H9 (cell line): Measurements from ENCODE around the gene MARVELD1. TPM values are rescaled to one million over a fixed set of nuclear protein-coding genes. Genes with fewer than 3 reads are reported as not detected.

ENCODE experiments used
- DNase-seq: peaks from one replicate; pipeline ENCODE4 v3.0.0-alpha.2; 2017
- H2AFZ ChIP-seq: one replicate; pipeline ENCODE4 v1.6.1; 2013; ENCODE audit warnings: mild to moderate bottlenecking, low read length, control low read depth, moderate library complexity
- H2AK5ac ChIP-seq: 2 replicates; pipeline ENCODE4 v1.6.1; 2013; ENCODE audit warnings: low read length, control low read depth, mixed read lengths; ENCODE audit not compliant: insufficient read length
- H2BK120ac ChIP-seq: one replicate; pipeline ENCODE4 v1.6.1; 2013; ENCODE audit warnings: low read depth, mild to moderate bottlenecking, low read length, control low read depth, inconsistent platforms; ENCODE audit not compliant: poor library complexity, severe bottlenecking
- H2BK12ac ChIP-seq: 2 replicates; pipeline ENCODE4 v1.6.1; 2013; ENCODE audit warnings: low read length, control low read depth, mixed read lengths, low read depth; ENCODE audit not compliant: insufficient read length
- H2BK15ac ChIP-seq: 2 replicates; pipeline ENCODE4 v1.6.1; 2013; ENCODE audit warnings: low read depth, low read length, control low read depth
- H2BK20ac ChIP-seq: one replicate; pipeline ENCODE4 v1.6.1; 2013; ENCODE audit warnings: low read depth, mild to moderate bottlenecking, low read length, control low read depth, inconsistent platforms; ENCODE audit not compliant: poor library complexity, severe bottlenecking
- H2BK5ac ChIP-seq: 2 replicates; pipeline ENCODE4 v1.6.1; 2013; ENCODE audit warnings: low read length, control low read depth, mixed read lengths; ENCODE audit not compliant: insufficient read length
- H3K14ac ChIP-seq: 2 replicates; pipeline ENCODE4 v1.6.1; 2013; ENCODE audit warnings: low read length, control low read depth; ENCODE audit not compliant: insufficient read depth
- H3K18ac ChIP-seq: 2 replicates; pipeline ENCODE4 v1.6.1; 2013; ENCODE audit warnings: low read depth, mild to moderate bottlenecking, mixed read lengths, low read length, control low read depth; ENCODE audit not compliant: insufficient read length
- H3K23ac ChIP-seq: 2 replicates; pipeline ENCODE4 v1.6.1; 2013; ENCODE audit warnings: low read length, control low read depth, mixed read lengths, low read depth; ENCODE audit not compliant: insufficient read length
- H3K23me2 ChIP-seq: 2 replicates; pipeline ENCODE4 v1.6.1; 2013; ENCODE audit warnings: low read depth, mild to moderate bottlenecking, mixed read lengths, low read length, control low read depth; ENCODE audit not compliant: insufficient read length, poor library complexity, severe bottlenecking
- H3K27ac ChIP-seq: 2 replicates; pipeline ENCODE4 v1.5.1; 2013; ENCODE audit warnings: low read length, control low read depth, mixed read lengths, low read depth; ENCODE audit not compliant: insufficient read length
- H3K27me3 ChIP-seq: 2 replicates; pipeline ENCODE4 v1.6.1; 2013; ENCODE audit warnings: low read length, control low read depth, inconsistent platforms; ENCODE audit not compliant: insufficient read depth
- H3K4ac ChIP-seq: 2 replicates; pipeline ENCODE4 v1.6.1; 2013; ENCODE audit warnings: low read depth, mild to moderate bottlenecking, control low read depth, inconsistent platforms, low read length, moderate library complexity
- H3K4me1 ChIP-seq: 2 replicates; pipeline ENCODE4 v1.6.1; 2013; ENCODE audit warnings: low read length, control low read depth, inconsistent platforms; ENCODE audit not compliant: insufficient read depth
- H3K4me2 ChIP-seq: 2 replicates; pipeline ENCODE4 v1.6.1; 2013; ENCODE audit warnings: low read length, control low read depth, mixed read lengths; ENCODE audit not compliant: insufficient read length, insufficient read depth
- H3K56ac ChIP-seq: 2 replicates; pipeline ENCODE4 v1.6.1; 2013; ENCODE audit warnings: low read depth, mild to moderate bottlenecking, mixed read lengths, low read length, control low read depth; ENCODE audit not compliant: insufficient read length
- H3K79me1 ChIP-seq: 2 replicates; pipeline ENCODE4 v1.6.1; 2013; ENCODE audit warnings: low read depth, mild to moderate bottlenecking, moderate library complexity, low read length, control low read depth, inconsistent platforms; ENCODE audit not compliant: insufficient read depth, poor library complexity, severe bottlenecking
- H3K79me2 ChIP-seq: 2 replicates; pipeline ENCODE4 v1.6.1; 2013; ENCODE audit warnings: low read length, control low read depth, inconsistent platforms; ENCODE audit not compliant: insufficient read depth
- H3K9ac ChIP-seq: 2 replicates; pipeline ENCODE4 v1.6.1; 2013; ENCODE audit warnings: low read length, control low read depth, mixed read lengths; ENCODE audit not compliant: insufficient read length; ENCODE audit errors: extremely low read depth
- H3K9me3 ChIP-seq: one replicate; pipeline ENCODE4 v1.6.1; 2013; ENCODE audit warnings: low read depth, low read length, inconsistent platforms; ENCODE audit not compliant: control insufficient read depth
- H3T11ph ChIP-seq: one replicate; pipeline ENCODE4 v1.6.1; 2013; ENCODE audit warnings: mild to moderate bottlenecking, low read length, control low read depth, inconsistent platforms
- H4K20me1 ChIP-seq: one replicate; pipeline ENCODE4 v1.6.1; 2013; ENCODE audit not compliant: control insufficient read depth, insufficient read length, insufficient read depth
- H4K5ac ChIP-seq: 2 replicates; pipeline ENCODE4 v1.6.1; 2013; ENCODE audit warnings: low read depth, mild to moderate bottlenecking, mixed read lengths, low read length, control low read depth; ENCODE audit not compliant: insufficient read length
- H4K8ac ChIP-seq: replicated peaks from 2 replicates; pipeline ENCODE4 v1.6.1; 2013; ENCODE audit warnings: low read length, control low read depth, mixed read lengths, low read depth; ENCODE audit not compliant: insufficient read length
- H4K91ac ChIP-seq: 2 replicates; pipeline ENCODE4 v1.6.1; 2013; ENCODE audit warnings: low read depth, mild to moderate bottlenecking, moderate library complexity, mixed read lengths, low read length, control low read depth; ENCODE audit not compliant: insufficient read length
- H3K27ac Mint-ChIP-seq, 3 experiments: 2 replicates in 2 of 3; 3 replicates in 1 of 3; pipeline ENCODE4 v1.8.0; 2020 to 2021; ENCODE audit warnings: mixed read lengths in 3 of 3, mild to moderate bottlenecking in 1 of 3, moderate library complexity in 1 of 3
- H3K27me3 Mint-ChIP-seq: 2 replicates; pipeline ENCODE4 v1.8.0; 2021; ENCODE audit warnings: low read depth, mild to moderate bottlenecking, moderate library complexity, mixed read lengths
- H3K36me3 Mint-ChIP-seq, 3 experiments: 2 replicates in 2 of 3; 3 replicates in 1 of 3; pipeline ENCODE4 v1.8.0; 2020 to 2021; ENCODE audit warnings: low read depth in 3 of 3, mixed read lengths in 3 of 3; ENCODE audit not compliant: insufficient read depth in 1 of 3
- H3K4me1 Mint-ChIP-seq, 2 experiments: 2 replicates each; pipeline ENCODE4 v1.8.0; 2020; ENCODE audit warnings: mixed read lengths in 2 of 2
- H3K4me3 Mint-ChIP-seq, 2 experiments: 2 replicates in 1 of 2; 3 replicates in 1 of 2; pipeline ENCODE4 v1.8.0; 2020 to 2021; ENCODE audit warnings: mild to moderate bottlenecking in 2 of 2, mixed read lengths in 2 of 2, moderate library complexity in 1 of 2
- H3K9me3 Mint-ChIP-seq, 2 experiments: 2 replicates in 1 of 2; 3 replicates in 1 of 2; pipeline ENCODE4 v1.8.0; 2020; ENCODE audit warnings: mild to moderate bottlenecking in 2 of 2, mixed read lengths in 2 of 2, moderate library complexity in 1 of 2
- whole genome bisulfite sequencing: extraction: QIAGEN DNeasy Blood & Tissue Kit; methylation state at CpG from one replicate; pipeline ENCODE4 v1.1.7; 2013; ENCODE audit warnings: missing lambda C conversion rate, low lambda C conversion rate, mixed read lengths; ENCODE audit not compliant: insufficient read length; ENCODE audit errors: extremely low coverage; 5-methylcytosine and 5-hydroxymethylcytosine counted together
- total RNA-seq: library from RNA; stranded (reverse); gene quantifications from 2 replicates; pipeline ENCODE4 v1.2.1, GENCODE V29; 2021
- TF ChIP-seq, protein P1 (sequence below): fragments of 200-600 bp; sonication (generic); conservative IDR thresholded peaks from 3 replicates; pipeline ENCODE4 v1.8.0; 2021; ENCODE audit warnings: antibody characterized with exemption, mild to moderate bottlenecking

Gene MARVELD1
- total RNA-seq, 1 experiment from 2014 or later = 26.7 TPM

DNA sequence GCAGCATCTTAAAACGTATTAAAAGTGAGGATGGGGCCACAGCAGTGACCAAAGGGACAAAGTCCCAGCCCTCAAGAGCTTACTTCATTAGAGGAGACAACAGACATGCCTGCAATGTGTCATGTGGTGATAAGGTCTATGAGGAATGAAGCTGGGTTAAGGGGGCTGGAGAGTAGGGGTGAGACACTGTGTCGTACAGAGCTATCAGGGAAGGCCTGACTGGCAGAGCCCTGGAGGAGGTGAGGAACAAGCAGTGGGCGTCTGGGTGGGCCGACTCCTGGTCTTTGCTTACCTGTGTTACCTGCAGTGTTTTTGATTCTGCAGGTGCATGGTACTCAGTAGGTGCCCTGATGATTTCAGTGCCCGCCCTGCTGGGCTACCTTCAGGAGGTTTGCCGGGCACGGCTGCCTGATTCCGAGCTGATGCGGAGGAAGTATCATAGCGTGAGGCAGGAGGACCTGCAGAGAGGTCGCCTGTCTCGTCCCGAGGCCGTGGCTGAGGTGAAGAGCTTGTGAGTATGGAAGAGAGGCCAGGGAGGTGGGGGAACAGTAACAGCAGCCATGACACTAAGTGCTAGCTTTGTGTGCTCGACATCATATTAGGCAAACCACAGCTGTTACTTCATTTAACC is 31.0 kb downstream of the MARVELD1 start:
- Histone ChIP-seq H3K9ac (no peak overlapping the region), H3K79me2 (no peaks in the 10 kb centered on the region), H2AFZ (no peak overlapping the region), H3K4me2 (no peak overlapping the region), H3K14ac (no peak overlapping the region), H2BK20ac (no peak overlapping the region), H2BK12ac (no peak overlapping the region), H3K18ac (no peak overlapping the region), H3K23ac (no peak overlapping the region), H4K91ac (no peak overlapping the region), H4K20me1 (no peaks in the 10 kb centered on the region), H3T11ph (no peak overlapping the region), H3K4me1 (no peaks in the 10 kb centered on the region), H3K23me2 (no peaks in the 10 kb centered on the region), H3K27me3 (no peaks in the 10 kb centered on the region), H3K9me3 (no peaks in the 10 kb centered on the region), H3K56ac (no peak overlapping the region), H4K5ac (no peak overlapping the region), H3K27ac (no peak overlapping the region), H2AK5ac (no peak overlapping the region), H2BK5ac (no peak overlapping the region), H2BK120ac (no peak overlapping the region), H3K4ac (no peak overlapping the region), H2BK15ac (no peak overlapping the region), H3K79me1 (no peaks in the 10 kb centered on the region), H4K8ac (no peak overlapping the region)
- no peaks in the 10 kb centered on the region for H3K4me1 Mint-ChIP-seq
- H3K9me3 Mint-ChIP-seq = no peaks in the 10 kb centered on the region
- H3K27me3 Mint-ChIP-seq = no peaks in the 10 kb centered on the region
- H3K36me3 Mint-ChIP-seq = peaks cover 9 to 82% (median 62%) of the 10 kb centered on the region in 3 experiments; a peak in 6 of 7 replicates
- DNase-seq = no peak
- H3K27ac Mint-ChIP-seq = peak overlapping the region in 1 of 3 experiments; percentile 45; a peak in 2 of 7 replicates
- no CpG with 5 or more reads among the region's 15 CpGs for WGBS
- H3K4me3 Mint-ChIP-seq = no peak overlapping the region
- TF ChIP-seq, protein P1, sequence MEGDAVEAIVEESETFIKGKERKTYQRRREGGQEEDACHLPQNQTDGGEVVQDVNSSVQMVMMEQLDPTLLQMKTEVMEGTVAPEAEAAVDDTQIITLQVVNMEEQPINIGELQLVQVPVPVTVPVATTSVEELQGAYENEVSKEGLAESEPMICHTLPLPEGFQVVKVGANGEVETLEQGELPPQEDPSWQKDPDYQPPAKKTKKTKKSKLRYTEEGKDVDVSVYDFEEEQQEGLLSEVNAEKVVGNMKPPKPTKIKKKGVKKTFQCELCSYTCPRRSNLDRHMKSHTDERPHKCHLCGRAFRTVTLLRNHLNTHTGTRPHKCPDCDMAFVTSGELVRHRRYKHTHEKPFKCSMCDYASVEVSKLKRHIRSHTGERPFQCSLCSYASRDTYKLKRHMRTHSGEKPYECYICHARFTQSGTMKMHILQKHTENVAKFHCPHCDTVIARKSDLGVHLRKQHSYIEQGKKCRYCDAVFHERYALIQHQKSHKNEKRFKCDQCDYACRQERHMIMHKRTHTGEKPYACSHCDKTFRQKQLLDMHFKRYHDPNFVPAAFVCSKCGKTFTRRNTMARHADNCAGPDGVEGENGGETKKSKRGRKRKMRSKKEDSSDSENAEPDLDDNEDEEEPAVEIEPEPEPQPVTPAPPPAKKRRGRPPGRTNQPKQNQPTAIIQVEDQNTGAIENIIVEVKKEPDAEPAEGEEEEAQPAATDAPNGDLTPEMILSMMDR = no peak
